ENCODE measurements around the gene ICE2. TPM values are rescaled to one million over a fixed set of nuclear protein-coding genes. Genes with fewer than 3 reads are reported as not detected.

Gene ICE2
- total RNA-seq, 1 experiment from 2014 or later = 42.3 TPM

- no peaks in the 10 kb centered on the region for H3K27me3 ChIP-seq (replicated peaks; ENCODE audit: control insufficient read depth, insufficient read depth, low read length)
- no peaks in the 10 kb centered on the region for H3K9me3 Mint-ChIP-seq (ENCODE audit: unreplicated experiment)
- peaks cover 26% of the 10 kb centered on the region for H3K4me1 Mint-ChIP-seq (ENCODE audit: low read depth, unreplicated experiment)
- no peak for DNase-seq
- ChIA-PET CTCF (no interaction called here), POLR2A (interaction anchor here (0.6 kb wide), 1 partner anchor 19 kb away, joined by 3 read pairs; no protein-coding TSS in a partner anchor)
- TF ChIP-seq CTCF (IDR thresholded peaks at IDR 0.05; ENCODE audit: insufficient read depth in 1 of 2, low read depth in 1 of 2, low read length in 1 of 2, severe bottlenecking in 1 of 2, unreplicated experiment in 1 of 2) = no peak
- H3K9me3 ChIP-seq = no peaks in the 10 kb centered on the region
- 0 out of 2 replicates have a peak, but pooled peaks cover 2% of the 10 kb centered on the region for H3K36me3 ChIP-seq (ENCODE audit: control insufficient read depth, insufficient read depth, low read length)
- peaks cover 80% of the 10 kb centered on the region for H3K36me3 Mint-ChIP-seq (ENCODE audit: insufficient read depth, unreplicated experiment)
- H3K4me3 ChIP-seq (ENCODE audit: low read depth, low read length) = no peak overlapping the region
- no TSS peak for BruUV-seq (replicated peaks)
- H3K4me3 Mint-ChIP-seq (ENCODE audit: unreplicated experiment) = no peak overlapping the region
- peaks cover 28% of the 10 kb centered on the region for H3K4me1 ChIP-seq
- H3K27me3 Mint-ChIP-seq (ENCODE audit: insufficient read depth, unreplicated experiment) = no peaks in the 10 kb centered on the region
- intact Hi-C loops (cut with micrococcal nuclease; ENCODE audit: unreplicated experiment) = no loop called here
- peak overlapping the region; percentile 64 for H3K27ac Mint-ChIP-seq (ENCODE audit: unreplicated experiment)
Measured at GRCh38 chr15:60369696-60370095, 109.2 kb downstream of the ICE2 start.

Other genes with a start within 250 kb of the ICE2 start
- gene ANXA2, start 81.2 kb downstream of the ICE2 start, total RNA-seq (2022) = 1,141 and 1,158 TPM in 2 replicates